ENCODE data around the gene SLC45A1.

GRCh38 chr1:8357329-8358101 is 39.6 kb downstream of the SLC45A1 start:
- TF ChIP-seq CTCF (IDR thresholded peaks at IDR 0.05) (no peak), POLR2A (IDR thresholded peaks at IDR 0.05) (no peak)
